Posterior cingulate gyrus (tissue), 11 donors: ENCODE results near the gene MAP2K7.
A peak's percentile ranks its signal among the peaks of the same experiment; 100 is the strongest.
"Not testable (repeated sequence)": the region's sequence is repeated elsewhere in the genome, so short reads cannot be mapped to it uniquely, and the experiment has no call there.

ENCODE experiments used
- DNase-seq, 10 donors: peaks; one replicate each; pipeline versions ENCODE4 v3.0.0 to v3.0.0-alpha.2; 2020 to 2021; ENCODE audit warnings: mixed read lengths in 3 of 10
- intact Hi-C: fragments of 100-400 bp; cut with DNase I; formaldehyde crosslinking; loops from one replicate; pipeline ENCODE4 v1.15.1; 2023

The MAP2K7 gene

DNA sequence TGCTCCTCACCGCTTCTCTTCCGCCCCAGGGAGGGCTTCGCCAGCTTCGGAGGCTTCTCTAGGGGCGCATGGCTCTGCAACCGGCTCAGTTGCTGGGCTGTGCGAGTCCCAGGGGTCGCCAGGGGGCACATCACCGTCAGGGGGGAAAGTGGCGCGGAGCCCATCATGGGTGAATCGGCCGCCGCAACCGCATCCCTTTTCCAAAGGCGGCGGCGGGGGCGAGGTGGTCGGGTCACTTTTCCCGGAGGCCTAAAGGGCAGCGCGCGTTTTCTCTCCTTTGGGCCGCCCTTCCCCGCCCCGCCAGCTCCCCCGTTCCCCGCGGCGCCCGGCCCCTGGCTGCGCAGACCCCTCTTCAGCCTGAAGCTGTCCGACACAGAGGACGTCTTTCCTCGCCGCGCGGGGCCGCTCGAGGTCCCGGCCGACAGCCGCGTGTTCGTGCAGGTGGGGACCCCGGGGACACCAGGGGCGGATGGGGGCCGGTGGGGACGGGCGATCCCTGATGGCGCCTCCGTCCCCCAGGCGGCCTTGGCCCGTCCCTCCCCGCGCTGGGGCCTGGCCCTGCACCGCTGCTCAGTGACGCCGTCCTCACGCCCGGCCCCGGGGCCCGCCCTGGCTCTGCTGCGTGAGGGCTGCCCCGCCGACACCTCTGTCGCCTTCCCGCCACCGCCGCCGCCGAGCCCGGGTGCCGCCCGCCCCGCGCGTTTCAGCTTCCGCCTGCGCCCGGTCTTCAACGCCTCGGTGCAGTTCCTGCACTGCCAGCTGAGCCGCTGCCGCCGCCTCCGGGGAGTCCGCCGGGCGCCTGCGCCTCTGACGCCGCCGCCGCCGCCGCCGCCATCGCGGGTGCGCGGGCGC is 12.7 kb downstream of the MAP2K7 start:
- intact Hi-C loops, result no loop called here
- peak in 3 of 10 donors; percentile 40 to 91 (median 88) for DNase-seq

DNA sequence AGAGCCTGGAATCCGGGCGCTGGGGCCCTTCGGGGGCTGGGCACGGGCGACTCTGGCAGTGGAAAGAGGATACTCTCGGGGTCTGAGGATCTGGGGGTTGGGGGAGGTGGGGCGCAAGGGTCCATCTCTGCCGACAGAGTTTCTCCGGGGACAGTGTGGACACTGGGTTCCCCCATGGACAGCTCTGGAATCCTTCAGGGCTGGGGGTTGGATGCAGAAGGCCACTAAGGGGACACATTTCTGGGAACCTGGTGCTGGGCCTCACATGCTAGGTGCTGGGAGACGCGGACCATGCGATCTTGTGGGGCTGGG is 13.2 kb downstream of the MAP2K7 start:
- intact Hi-C loops, result no loop called here

GRCh38 chr19:7917267-7918061 is 13.8 kb downstream of the MAP2K7 start:
- intact Hi-C loops, result loop anchor here (2.0 kb wide), 1 partner anchor 13 kb away; no protein-coding TSS in a partner anchor

More for the DNA sequence above, 13.2 kb downstream of the MAP2K7 start:
- peak in 1 of 10 donors; percentile 62 for DNase-seq

DNA sequence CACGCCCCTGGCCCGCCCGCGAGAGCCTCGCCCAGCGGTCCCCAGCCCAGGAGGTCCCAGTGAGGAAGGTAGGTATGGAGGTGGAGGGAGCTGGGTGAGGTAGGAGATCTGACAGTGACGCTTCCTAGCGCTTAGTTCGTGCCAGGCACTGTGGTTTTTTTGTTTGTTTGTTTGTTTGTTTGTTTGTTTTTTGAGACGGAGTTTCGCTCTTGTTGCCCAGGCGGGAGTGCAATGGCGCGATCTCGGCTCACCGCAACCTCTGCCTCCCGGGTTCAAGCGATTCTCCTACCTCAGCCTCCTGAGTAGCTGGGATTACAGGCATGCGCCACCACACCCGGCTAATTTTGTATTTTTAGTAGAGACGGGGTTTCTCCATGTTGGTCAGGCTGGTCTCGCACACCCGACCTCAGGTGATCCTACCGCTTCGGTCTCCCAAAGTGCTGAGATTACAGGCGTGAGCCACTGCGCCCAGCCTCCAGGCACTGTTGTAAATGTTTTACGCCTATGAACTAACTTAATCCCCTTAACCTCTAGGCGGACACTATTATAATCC is 14.5 kb downstream of the MAP2K7 start:
- DNase-seq, result not testable (repeated sequence)
- intact Hi-C loops, result loop anchor here (2.0 kb wide), 1 partner anchor 13 kb away; no protein-coding TSS in a partner anchor

More at GRCh38 chr19:7917267-7918061, 13.8 kb downstream of the MAP2K7 start:
- DNase-seq, result peak in 6 of 10 donors; percentile 55 to 94 (median 80)

DNA sequence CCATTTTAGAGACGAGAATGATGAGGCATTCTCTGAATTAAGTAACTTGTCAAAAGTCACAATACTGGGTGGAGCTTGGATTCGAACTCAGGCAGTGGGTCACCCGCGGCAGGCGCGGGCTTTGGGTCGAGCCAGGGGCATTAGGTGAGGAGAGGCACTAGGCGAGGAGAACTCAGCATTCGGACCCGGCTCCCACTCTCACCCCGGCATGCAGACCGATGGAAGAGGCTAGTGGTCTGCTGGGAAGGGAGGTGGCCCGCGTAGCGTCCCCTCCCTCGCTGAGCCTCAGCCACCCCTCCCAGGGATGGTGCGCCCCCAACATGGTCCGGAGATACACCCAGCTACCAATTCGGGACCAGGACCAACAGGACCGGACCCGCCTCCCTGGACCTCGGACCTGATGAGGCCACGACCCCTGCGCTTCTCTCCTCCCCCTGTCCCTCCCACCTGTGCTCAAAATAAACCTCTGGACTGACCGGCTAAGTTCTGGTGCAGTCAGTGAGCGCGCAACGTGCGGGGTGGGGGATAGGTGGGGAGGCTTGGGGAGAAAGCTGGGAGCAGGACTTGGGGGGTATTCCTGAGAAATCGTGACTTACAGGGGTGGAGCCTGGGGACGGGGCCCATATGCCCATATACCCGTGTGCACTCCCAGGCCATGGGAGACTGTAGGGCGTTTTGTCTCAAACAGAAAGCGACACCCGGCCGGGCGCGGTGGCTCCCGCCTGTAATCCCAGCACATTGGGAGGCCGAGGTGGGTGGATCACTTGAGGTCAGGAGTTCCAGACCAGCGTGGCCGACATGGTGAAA is 15.1 kb downstream of the MAP2K7 start:
- no peak for DNase-seq
- intact Hi-C loops, result loop anchor here (2.0 kb wide), 1 partner anchor 14 kb away; no protein-coding TSS in a partner anchor

- intact Hi-C loops, result loop anchor here (2.0 kb wide), 1 partner anchor 15 kb away; no protein-coding TSS in a partner anchor
- peak; percentile 87 to 99 (median 92) for DNase-seq
These were observed 16.2 kb downstream of the MAP2K7 start, which contains the start of gene SNAPC2 for GRCh38 chr19:7919610-7920518. Gene SNAPC2, plus strand, starts transcription at chr19:7920338. Its CDS starts 29 bp downstream, at chr19:7920367.

DNA sequence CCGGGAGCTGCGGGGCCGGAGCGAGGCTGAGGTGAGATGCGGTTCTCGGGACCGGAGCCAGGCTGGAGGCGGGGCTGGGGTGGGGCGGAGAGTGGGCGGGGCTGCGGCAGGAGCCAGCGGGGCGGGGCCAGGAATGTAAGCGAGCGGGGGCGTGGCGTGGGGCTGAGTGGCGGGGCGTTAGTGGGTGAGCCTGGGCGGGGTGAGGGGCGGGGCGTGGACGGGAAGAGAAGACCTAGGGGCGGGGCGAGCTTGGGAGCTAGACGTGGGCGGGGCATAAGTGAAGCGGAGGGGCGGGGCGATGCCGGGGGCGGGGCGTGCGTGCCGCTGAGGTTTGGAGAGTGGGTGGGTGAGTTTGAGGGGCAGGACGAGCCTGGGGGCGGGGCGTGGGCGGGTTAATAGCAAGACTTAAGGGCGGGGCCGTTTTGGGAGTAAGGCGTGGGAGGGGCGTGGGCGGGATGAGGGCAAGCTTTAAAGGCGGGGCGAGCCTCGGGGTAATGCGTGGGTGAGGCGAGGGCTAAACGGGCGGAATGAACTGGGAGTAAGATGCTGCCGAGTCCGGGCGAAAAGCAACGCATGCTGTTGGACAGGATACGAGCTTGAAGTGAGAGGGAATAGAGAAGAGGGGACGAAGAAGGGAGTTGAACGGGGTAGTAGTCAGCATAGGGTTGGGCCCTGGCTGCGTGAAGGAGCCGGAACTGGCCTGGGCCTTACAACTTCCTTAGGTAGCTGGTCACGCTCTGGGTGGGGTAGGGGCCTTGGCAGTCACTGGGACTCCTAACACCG is 17.0 kb downstream of the MAP2K7 start:
- peak; percentile 94 to 99 (median 98) for DNase-seq
- intact Hi-C loops, result no loop called here

GRCh38 chr19:7921302-7921966 is 17.8 kb downstream of the MAP2K7 start:
- intact Hi-C loops, result no loop called here
- DNase-seq, result peak in 1 of 10 donors; percentile 85

- intact Hi-C loops, result no loop called here
- no peak for DNase-seq
These were observed 18.5 kb downstream of the MAP2K7 start for GRCh38 chr19:7921967-7922835.

DNA sequence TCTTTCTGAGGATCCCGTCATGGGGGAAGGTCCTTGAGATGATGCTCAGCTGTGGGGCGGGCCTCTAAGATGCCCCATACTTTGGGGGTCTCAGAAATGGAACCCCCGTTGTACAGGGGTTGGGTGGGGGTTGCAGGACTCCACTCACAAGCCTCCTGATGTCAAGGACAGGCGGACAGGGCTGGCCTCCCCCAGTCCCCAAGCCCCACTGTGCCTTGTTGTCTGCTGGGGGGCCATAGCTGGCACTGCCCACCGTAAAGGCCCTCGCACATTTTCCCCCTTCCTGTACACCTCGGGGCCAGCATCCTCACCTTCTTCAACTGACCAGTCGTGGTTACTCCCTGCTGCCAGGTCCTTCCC is 19.1 kb downstream of the MAP2K7 start:
- intact Hi-C loops, result no loop called here
- no peak for DNase-seq

GRCh38 chr19:7923295-7924191 is 19.9 kb downstream of the MAP2K7 start:
- DNase-seq, result peak in 2 of 10 donors; percentile 86 to 90
- intact Hi-C loops, result no loop called here

GRCh38 chr19:7924241-7924640 is 20.6 kb downstream of the MAP2K7 start:
- DNase-seq, result peak in 2 of 10 donors; percentile 86 to 87
- intact Hi-C loops, result no loop called here

DNA sequence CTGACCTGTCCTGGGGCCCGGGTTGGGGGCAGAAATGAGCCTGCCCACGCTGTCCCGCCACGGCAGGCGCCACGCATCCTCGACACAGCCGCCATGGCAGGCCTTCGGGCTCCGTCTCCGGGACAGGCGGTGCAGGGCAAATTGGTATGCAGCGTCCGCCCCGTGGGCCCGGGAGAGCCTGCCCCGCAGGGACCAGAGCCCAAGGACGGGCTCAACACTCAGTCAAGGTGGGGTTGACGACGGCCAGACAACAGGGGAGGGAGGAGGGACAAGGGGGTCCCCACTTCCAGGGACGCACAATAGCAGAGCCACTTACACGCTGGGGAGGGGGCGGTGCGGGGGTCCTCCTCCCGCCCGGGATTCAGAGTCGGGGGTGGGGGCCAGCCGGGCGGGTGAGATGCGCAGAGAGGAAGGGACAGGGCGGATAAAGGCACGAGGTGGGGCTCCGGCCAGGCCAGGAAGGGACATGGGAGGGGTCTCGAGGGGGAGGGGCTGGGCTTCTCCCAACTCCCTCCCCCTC is 21.0 kb downstream of the MAP2K7 start:
- intact Hi-C loops, result no loop called here
- DNase-seq, result peak in 1 of 10 donors; percentile 74

DNA sequence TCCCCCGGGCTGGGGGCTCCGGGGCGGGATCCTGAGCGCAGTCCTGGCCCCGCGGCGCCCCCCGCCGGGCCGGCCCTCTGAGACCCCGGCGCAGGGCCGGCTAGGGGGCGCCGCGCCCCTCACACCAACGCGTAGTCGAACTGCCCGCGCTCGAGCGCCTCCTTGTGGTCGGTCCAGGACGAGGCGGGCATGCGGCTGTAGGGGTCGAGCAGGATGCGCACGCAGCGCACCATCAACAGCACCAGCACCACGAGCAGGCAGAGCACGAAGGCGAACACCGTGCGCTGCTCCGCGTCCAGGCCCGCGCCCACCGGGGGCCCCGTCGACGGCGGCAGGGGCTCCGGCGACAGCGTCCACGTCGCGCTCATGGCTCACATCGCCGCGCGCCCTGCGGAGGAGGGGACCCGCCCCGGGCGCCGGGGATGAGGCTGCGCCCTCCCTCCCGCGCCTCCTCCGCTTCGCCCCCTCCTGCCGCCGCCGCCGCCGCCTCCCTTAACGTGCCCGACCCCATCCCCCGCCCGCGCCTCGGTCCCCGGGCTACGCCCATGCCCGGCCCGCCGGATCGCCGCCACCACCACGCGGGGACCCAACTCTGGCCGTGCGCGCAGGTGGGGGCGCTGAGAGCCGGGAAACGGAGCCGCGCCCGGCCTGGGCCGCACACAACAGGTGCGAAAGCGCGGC is 21.6 kb downstream of the MAP2K7 start:
- peak in 9 of 10 donors; percentile 45 to 93 (median 62) for DNase-seq
- intact Hi-C loops, result no loop called here
